PC-9 (cell line): ENCODE data around the gene DKK3.

ENCODE experiments used
- CTCF ChIP-seq: fragments of 200-600 bp; sonication (generic); conservative IDR thresholded peaks from 2 replicates; pipeline ENCODE4 v1.6.1; 2017; ENCODE audit warnings: mixed run types, antibody characterized with exemption, mild to moderate bottlenecking, moderate library complexity
- EZH2 ChIP-seq: fragments of 200-600 bp; sonication (generic); IDR thresholded peaks from 2 replicates; pipeline ENCODE4 v1.8.0; 2017; ENCODE audit warnings: antibody characterized with exemption, low read depth

GRCh38 chr11:12057299-12057980 is 49.0 kb upstream of the DKK3 start:
- TF ChIP-seq CTCF: no peak
- TF ChIP-seq EZH2: no peak
